Measurements from ENCODE around the gene ZNF780A.

ZNF780A gene

DNA sequence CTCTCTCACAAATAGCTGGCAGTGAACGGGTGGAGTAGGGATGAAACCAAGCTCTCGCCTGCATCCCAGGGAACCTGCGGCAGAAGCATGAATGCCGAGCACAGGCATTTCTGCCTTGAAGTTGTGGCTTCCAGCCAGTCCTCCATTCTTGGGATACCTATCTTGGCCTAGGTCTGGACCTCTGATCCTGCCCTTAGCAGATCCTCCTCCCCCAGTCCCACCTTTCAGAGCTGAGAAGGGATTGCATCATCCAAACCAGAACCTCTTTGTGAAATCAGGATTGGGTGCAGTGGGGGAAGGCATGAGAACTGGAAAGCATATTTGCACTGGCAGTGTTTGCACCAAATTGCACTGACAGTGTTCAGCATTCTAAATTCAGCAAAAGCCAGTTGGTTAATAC is 5.8 kb downstream of the ZNF780A start:
- 0 out of 2 replicates have a peak, but pooled peaks cover 5% of the 10 kb centered on the region for H3K9me3 ChIP-seq (ENCODE audit: insufficient read depth, low read length)
- H4K20me1 ChIP-seq (ENCODE audit: insufficient read depth, low read length): no peaks in the 10 kb centered on the region
- H3K4me3 ChIP-seq (ENCODE audit: low read length): no peak overlapping the region
- peaks cover 13% of the 10 kb centered on the region for H3K4me1 ChIP-seq (ENCODE audit: low read length)
- no peak overlapping the region for H3K4me2 ChIP-seq (ENCODE audit: low read length)
- H3K9ac ChIP-seq (ENCODE audit: low read length): no peak overlapping the region
- H3K27ac ChIP-seq (ENCODE audit: low read length): no peak overlapping the region
- H3K79me2 ChIP-seq (ENCODE audit: low read length): peaks cover 27% of the 10 kb centered on the region
- H3K27me3 ChIP-seq (ENCODE audit: low read depth, low read length): no peaks in the 10 kb centered on the region
- H3K36me3 ChIP-seq (replicated peaks; ENCODE audit: low read depth, low read length): peaks cover 46% of the 10 kb centered on the region
- TF ChIP-seq, protein P1, sequence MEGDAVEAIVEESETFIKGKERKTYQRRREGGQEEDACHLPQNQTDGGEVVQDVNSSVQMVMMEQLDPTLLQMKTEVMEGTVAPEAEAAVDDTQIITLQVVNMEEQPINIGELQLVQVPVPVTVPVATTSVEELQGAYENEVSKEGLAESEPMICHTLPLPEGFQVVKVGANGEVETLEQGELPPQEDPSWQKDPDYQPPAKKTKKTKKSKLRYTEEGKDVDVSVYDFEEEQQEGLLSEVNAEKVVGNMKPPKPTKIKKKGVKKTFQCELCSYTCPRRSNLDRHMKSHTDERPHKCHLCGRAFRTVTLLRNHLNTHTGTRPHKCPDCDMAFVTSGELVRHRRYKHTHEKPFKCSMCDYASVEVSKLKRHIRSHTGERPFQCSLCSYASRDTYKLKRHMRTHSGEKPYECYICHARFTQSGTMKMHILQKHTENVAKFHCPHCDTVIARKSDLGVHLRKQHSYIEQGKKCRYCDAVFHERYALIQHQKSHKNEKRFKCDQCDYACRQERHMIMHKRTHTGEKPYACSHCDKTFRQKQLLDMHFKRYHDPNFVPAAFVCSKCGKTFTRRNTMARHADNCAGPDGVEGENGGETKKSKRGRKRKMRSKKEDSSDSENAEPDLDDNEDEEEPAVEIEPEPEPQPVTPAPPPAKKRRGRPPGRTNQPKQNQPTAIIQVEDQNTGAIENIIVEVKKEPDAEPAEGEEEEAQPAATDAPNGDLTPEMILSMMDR (IDR thresholded peaks at IDR 0.05; ENCODE audit: low read depth, low read length): no peak
- no peak for TF ChIP-seq EZH2phosphoT487 (IDR thresholded peaks at IDR 0.05; ENCODE audit: low read depth)
- no peak overlapping the region for H2AFZ ChIP-seq (ENCODE audit: low read depth, low read length)

DNA sequence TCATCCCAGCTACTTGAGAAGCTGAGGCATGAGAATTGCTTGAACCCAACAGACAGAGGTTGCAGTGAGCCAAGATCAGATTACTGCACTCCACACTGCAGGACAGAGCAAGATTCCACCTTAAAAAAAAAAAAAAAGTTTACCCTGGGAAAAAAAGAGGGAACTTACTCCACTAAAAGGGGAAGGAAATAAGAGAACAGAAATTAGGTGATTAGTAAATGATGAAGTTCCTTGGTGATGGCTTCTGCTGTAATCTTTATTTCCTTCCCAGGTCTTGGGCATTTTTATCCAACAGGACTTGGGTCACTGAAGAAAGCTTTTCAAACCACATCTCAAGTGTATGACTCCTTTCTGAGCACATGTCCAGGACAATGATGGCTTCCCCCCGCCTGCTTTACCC is 9.3 kb downstream of the ZNF780A start:
- no peak overlapping the region for H3K4me2 ChIP-seq (ENCODE audit: low read length)
- H3K79me2 ChIP-seq (ENCODE audit: low read length): peaks cover 7% of the 10 kb centered on the region; the same call in 1 of the 2 replicates
- TF ChIP-seq EZH2phosphoT487 (IDR thresholded peaks at IDR 0.05; ENCODE audit: low read depth): no peak
- H3K27me3 ChIP-seq (ENCODE audit: low read depth, low read length): no peaks in the 10 kb centered on the region
- peaks cover 28% of the 10 kb centered on the region; the same call in 1 of the 2 replicates for H3K9me3 ChIP-seq (ENCODE audit: insufficient read depth, low read length)
- H3K36me3 ChIP-seq (replicated peaks; ENCODE audit: low read depth, low read length): peaks cover 69% of the 10 kb centered on the region
- no peak overlapping the region for H3K4me3 ChIP-seq (ENCODE audit: low read length)
- H2AFZ ChIP-seq (ENCODE audit: low read depth, low read length): no peak overlapping the region
- peaks cover 8% of the 10 kb centered on the region for H3K4me1 ChIP-seq (ENCODE audit: low read length)
- no peak overlapping the region for H3K9ac ChIP-seq (ENCODE audit: low read length)
- no peak overlapping the region for H3K27ac ChIP-seq (ENCODE audit: low read length)
- no peaks in the 10 kb centered on the region for H4K20me1 ChIP-seq (ENCODE audit: insufficient read depth, low read length)

DNA sequence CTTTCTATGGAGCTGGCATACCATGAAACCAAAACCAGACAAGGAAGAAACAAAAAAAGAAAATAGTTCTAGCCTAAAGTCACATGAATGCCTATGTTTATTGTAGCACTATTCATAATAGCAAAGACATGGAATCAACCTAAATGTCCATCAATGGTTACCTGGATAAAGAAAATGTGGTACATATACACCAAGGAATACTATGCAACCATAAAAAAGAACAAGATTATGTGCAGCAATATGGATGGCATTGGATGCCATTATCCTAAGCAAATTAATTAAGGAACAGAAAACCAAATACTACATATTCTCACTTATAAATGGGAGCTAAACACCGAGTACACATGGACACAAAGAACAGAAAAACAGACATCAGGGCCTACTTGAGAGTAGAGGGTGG is 10.5 kb downstream of the ZNF780A start:
- H3K4me3 ChIP-seq (ENCODE audit: low read length): no peak overlapping the region
- H3K4me1 ChIP-seq (ENCODE audit: low read length): peaks cover 8% of the 10 kb centered on the region
- no peaks in the 10 kb centered on the region for H3K27me3 ChIP-seq (ENCODE audit: low read depth, low read length)
- TF ChIP-seq, protein P1 (IDR thresholded peaks at IDR 0.05; ENCODE audit: low read depth, low read length): no peak
- no peak for TF ChIP-seq EZH2phosphoT487 (IDR thresholded peaks at IDR 0.05; ENCODE audit: low read depth)
- H3K9me3 ChIP-seq (ENCODE audit: insufficient read depth, low read length): peaks cover 34% of the 10 kb centered on the region; the same call in 1 of the 2 replicates
- H2AFZ ChIP-seq (ENCODE audit: low read depth, low read length): no peak overlapping the region
- H3K4me2 ChIP-seq (ENCODE audit: low read length): no peak overlapping the region
- H4K20me1 ChIP-seq (ENCODE audit: insufficient read depth, low read length): no peaks in the 10 kb centered on the region
- peaks cover 80% of the 10 kb centered on the region for H3K36me3 ChIP-seq (replicated peaks; ENCODE audit: low read depth, low read length)
- H3K9ac ChIP-seq (ENCODE audit: low read length): no peak overlapping the region
- H3K79me2 ChIP-seq (ENCODE audit: low read length): 0 out of 2 replicates have a peak, but pooled peaks cover 4% of the 10 kb centered on the region
- no peak overlapping the region for H3K27ac ChIP-seq (ENCODE audit: low read length)

DNA sequence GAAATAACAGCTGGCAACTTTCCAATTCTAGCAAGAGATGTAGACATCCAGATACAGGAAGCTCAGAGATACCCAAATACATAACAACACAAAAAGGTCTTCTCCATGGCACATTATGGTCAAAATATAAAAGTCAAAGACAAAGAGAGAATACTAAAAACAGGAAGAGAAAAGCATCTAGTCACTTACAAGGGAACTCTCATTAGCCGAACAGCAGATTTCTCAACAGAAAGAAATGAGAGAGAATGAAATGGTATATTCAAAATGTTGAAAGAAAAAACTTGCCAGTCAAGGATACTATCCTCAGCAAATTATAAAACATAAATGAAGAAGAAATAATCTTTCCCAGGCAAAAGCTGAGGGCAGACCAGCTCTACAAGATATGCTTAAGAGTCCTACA is 12.4 kb downstream of the ZNF780A start:
- Histone ChIP-seq H3K4me2 (ENCODE audit: low read length) (no peak overlapping the region), H2AFZ (ENCODE audit: low read depth, low read length) (no peak overlapping the region), H4K20me1 (ENCODE audit: insufficient read depth, low read length) (no peaks in the 10 kb centered on the region), H3K4me3 (ENCODE audit: low read length) (no peak overlapping the region), H3K27me3 (ENCODE audit: low read depth, low read length) (no peaks in the 10 kb centered on the region), H3K27ac (ENCODE audit: low read length) (no peak overlapping the region), H3K9ac (ENCODE audit: low read length) (no peak overlapping the region), H3K36me3 (replicated peaks; ENCODE audit: low read depth, low read length) (peaks cover 94% of the 10 kb centered on the region), H3K4me1 (ENCODE audit: low read length) (peaks cover 8% of the 10 kb centered on the region), H3K79me2 (ENCODE audit: low read length) (no peaks in the 10 kb centered on the region), H3K9me3 (ENCODE audit: insufficient read depth, low read length) (peaks cover 37% of the 10 kb centered on the region; the same call in 1 of the 2 replicates)
- TF ChIP-seq EZH2phosphoT487 (IDR thresholded peaks at IDR 0.05; ENCODE audit: low read depth): no peak
- TF ChIP-seq, protein P1 (IDR thresholded peaks at IDR 0.05; ENCODE audit: low read depth, low read length): no peak

Data from OCI-LY3 (cell line).